Inflammatory macrophage treated with lipopolysaccharide for 4 hours (primary cell): ENCODE results near the gene ZNF526.
A peak's percentile ranks its signal among the peaks of the same experiment; 100 is the strongest.

ENCODE experiments used
- DNase-seq: peaks from one replicate; pipeline ENCODE4 v3.0.0-alpha.2; 2020

Gene ZNF526

GRCh38 chr19:42197375-42197817 is 22.7 kb upstream of the ZNF526 start:
- DNase-seq, result peak; percentile 35

- no peak for DNase-seq
Measured at GRCh38 chr19:42198676-42199439, 21.3 kb upstream of the ZNF526 start.

GRCh38 chr19:42199440-42200115 is 20.5 kb upstream of the ZNF526 start:
- DNase-seq, result peak; percentile 82

- DNase-seq, result no peak
Measured at GRCh38 chr19:42200116-42200715, 19.9 kb upstream of the ZNF526 start.

- DNase-seq, result peak; percentile 97
Measured at GRCh38 chr19:42201489-42202289, 18.4 kb upstream of the ZNF526 start.

GRCh38 chr19:42202290-42202880 is 17.7 kb upstream of the ZNF526 start:
- DNase-seq, result peak; percentile 67

GRCh38 chr19:42203700-42204099 is 16.4 kb upstream of the ZNF526 start:
- DNase-seq, result no peak

GRCh38 chr19:42204664-42205063 is 15.4 kb upstream of the ZNF526 start:
- DNase-seq, result no peak

- DNase-seq, result no peak
Measured at GRCh38 chr19:42206871-42207755, 13.0 kb upstream of the ZNF526 start.

- DNase-seq, result peak; percentile 95
Measured at GRCh38 chr19:42207767-42208271, 12.3 kb upstream of the ZNF526 start.

GRCh38 chr19:42208612-42209011 is 11.5 kb upstream of the ZNF526 start:
- DNase-seq, result no peak

GRCh38 chr19:42212886-42213285 is 7.2 kb upstream of the ZNF526 start:
- DNase-seq, result peak; percentile 53

GRCh38 chr19:42214810-42215485 is 5.2 kb upstream of the ZNF526 start:
- no peak for DNase-seq

GRCh38 chr19:42216653-42217519 is 3.2 kb upstream of the ZNF526 start:
- peak; percentile 31 for DNase-seq

- peak; percentile 100 for DNase-seq
Measured at GRCh38 chr19:42217520-42218437, 2.3 kb upstream of the ZNF526 start, which contains the start of gene DEDD2. TSS of gene DEDD2 (minus strand) at chr19:42217677. CDS start at chr19:42217007, 670 bp downstream.

- DNase-seq, result no peak
Measured at GRCh38 chr19:42220751-42221097, 612 bp downstream of the ZNF526 start.

- DNase-seq, result no peak
Measured at GRCh38 chr19:42224940-42225717, 5.0 kb downstream of the ZNF526 start.
